Measurements from ENCODE around the gene C10orf67. TPM values are rescaled to one million over a fixed set of nuclear protein-coding genes. Genes with fewer than 3 reads are reported as not detected.

Gene C10orf67
- total RNA-seq, 1 donor from 2014 or later: not detected

GRCh38 chr10:23294638-23295247, 49.9 kb downstream of the C10orf67 start:
- TF ChIP-seq CTCF (IDR thresholded peaks at IDR 0.05): peak; percentile 58
- Mint-ChIP-seq H3K36me3 (ENCODE audit: unreplicated experiment) (no peaks in the 10 kb centered on the region), H3K4me1 (ENCODE audit: unreplicated experiment) (no peaks in the 10 kb centered on the region), H3K9me3 (ENCODE audit: unreplicated experiment) (no peaks in the 10 kb centered on the region), H3K27ac (ENCODE audit: unreplicated experiment) (no peak overlapping the region), H3K4me3 (ENCODE audit: unreplicated experiment) (no peak overlapping the region), H3K27me3 (ENCODE audit: unreplicated experiment) (peaks cover 34% of the 10 kb centered on the region)
- DNase-seq (ENCODE audit: extremely low spot score, unreplicated experiment): no peak

- no peak for DNase-seq (ENCODE audit: extremely low spot score, unreplicated experiment)
- no peaks in the 10 kb centered on the region for H3K36me3 Mint-ChIP-seq (ENCODE audit: unreplicated experiment)
- H3K27me3 Mint-ChIP-seq (ENCODE audit: unreplicated experiment): peaks cover 34% of the 10 kb centered on the region
- no peaks in the 10 kb centered on the region for H3K9me3 Mint-ChIP-seq (ENCODE audit: unreplicated experiment)
- no peak overlapping the region for H3K4me3 Mint-ChIP-seq (ENCODE audit: unreplicated experiment)
- no peak for TF ChIP-seq CTCF (IDR thresholded peaks at IDR 0.05)
- H3K27ac Mint-ChIP-seq (ENCODE audit: unreplicated experiment): no peak overlapping the region
- H3K4me1 Mint-ChIP-seq (ENCODE audit: unreplicated experiment): no peaks in the 10 kb centered on the region
These were observed 50.5 kb downstream of the C10orf67 start for GRCh38 chr10:23293973-23294590.

- no peaks in the 10 kb centered on the region for H3K9me3 Mint-ChIP-seq (ENCODE audit: unreplicated experiment)
- H3K4me3 Mint-ChIP-seq (ENCODE audit: unreplicated experiment): no peak overlapping the region
- TF ChIP-seq CTCF (IDR thresholded peaks at IDR 0.05): peak; percentile 56
- DNase-seq (ENCODE audit: extremely low spot score, unreplicated experiment): no peak
- no peaks in the 10 kb centered on the region for H3K36me3 Mint-ChIP-seq (ENCODE audit: unreplicated experiment)
- H3K27ac Mint-ChIP-seq (ENCODE audit: unreplicated experiment): no peak overlapping the region
- no peaks in the 10 kb centered on the region for H3K4me1 Mint-ChIP-seq (ENCODE audit: unreplicated experiment)
- peaks cover 34% of the 10 kb centered on the region for H3K27me3 Mint-ChIP-seq (ENCODE audit: unreplicated experiment)
These were observed 51.4 kb downstream of the C10orf67 start for GRCh38 chr10:23293145-23293724.

GRCh38 chr10:23291551-23292334, 52.9 kb downstream of the C10orf67 start:
- no peak for TF ChIP-seq CTCF (IDR thresholded peaks at IDR 0.05)
- DNase-seq (ENCODE audit: extremely low spot score, unreplicated experiment): no peak
- Mint-ChIP-seq H3K9me3 (ENCODE audit: unreplicated experiment) (peaks cover 5% of the 10 kb centered on the region), H3K36me3 (ENCODE audit: unreplicated experiment) (no peaks in the 10 kb centered on the region), H3K27me3 (ENCODE audit: unreplicated experiment) (peaks cover 34% of the 10 kb centered on the region), H3K27ac (ENCODE audit: unreplicated experiment) (no peak overlapping the region), H3K4me1 (ENCODE audit: unreplicated experiment) (no peaks in the 10 kb centered on the region), H3K4me3 (ENCODE audit: unreplicated experiment) (no peak overlapping the region)
